Right lobe of liver (tissue), 4 donors: Measurements from ENCODE around the gene BRD3.

Experiments
- CTCF ChIP-seq, 4 donors: fragments of 200-600 bp in 3 of 4; fragments of 450-650 bp in 1 of 4; IDR thresholded peaks; one replicate each; pipeline versions ENCODE4 v1.5.1 to v1.8.0; 2016 to 2022; ENCODE audit warnings: antibody characterized with exemption in 4 of 4, mild to moderate bottlenecking in 2 of 4
- POLR2A ChIP-seq: fragments of 450-650 bp; IDR thresholded peaks from one replicate; pipeline ENCODE4 v1.6.1; 2017; ENCODE audit warnings: antibody characterized with exemption, mild to moderate bottlenecking
- donor health status: DM: no; HTN: no; CAD: no.
- donor health status: DM: no; HTN: no; CAD: no.
- donor health status: DM: no; HTN: yes; CAD: no.

DNA sequence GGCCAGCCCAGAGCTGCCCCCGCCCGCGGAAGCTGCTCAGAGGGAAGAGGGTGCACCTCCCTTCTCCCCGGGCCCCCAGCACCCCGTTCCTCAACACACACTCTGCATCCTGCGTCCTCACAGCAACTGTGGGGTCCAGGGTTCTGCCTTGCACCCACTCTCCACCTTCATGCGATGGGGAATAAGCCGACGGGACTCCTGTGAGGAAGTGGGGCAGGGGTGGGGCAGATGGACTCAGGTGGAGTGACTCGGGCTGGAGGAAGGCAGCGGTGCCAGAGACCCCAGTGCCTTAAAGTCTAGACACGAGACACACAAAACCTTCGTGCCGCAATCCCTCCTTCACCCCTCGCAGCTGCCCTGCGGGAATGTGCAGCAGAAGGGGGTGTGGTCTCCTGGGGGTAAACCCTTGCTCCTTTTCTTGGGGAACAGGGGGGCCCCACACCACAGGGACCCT, 8.6 kb downstream of the BRD3 start:
- TF ChIP-seq POLR2A (no peak), CTCF (IDR thresholded peaks at IDR 0.05) (no peak)
